SK-N-SH treated with all-trans-retinoic acid at 6 μM for 48 hours (cell line): ENCODE data around the gene STK16.
A peak's percentile ranks its signal among the peaks of the same experiment; 100 is the strongest.

ENCODE experiments used
- ATAC-seq: fragments of 200-7000 bp; cut with Tn5 transposase; 3 replicates; pipeline ENCODE4 v1.9.1; 2020; ENCODE audit warnings: mild to moderate bottlenecking, moderate library complexity
- ARNTL ChIP-seq: fragments of 450-650 bp; formaldehyde crosslinking; IDR thresholded peaks from 2 replicates; pipeline ENCODE4 v1.5.0; 2020; ENCODE audit warnings: low read depth, mild to moderate bottlenecking, moderate library complexity, borderline replicate concordance
- BACH2 ChIP-seq: fragments of 250-450 bp; sonication (Bioruptor Pico); IDR thresholded peaks from 2 replicates; pipeline ENCODE4 v1.9.0; 2021; ENCODE audit warnings: mild to moderate bottlenecking, borderline replicate concordance
- CREB5 ChIP-seq: fragments of 250-450 bp; sonication (Bioruptor Pico); IDR thresholded peaks from 2 replicates; pipeline ENCODE4 v1.5.1; 2020; ENCODE audit warnings: low read depth, mild to moderate bottlenecking, moderate library complexity
- CSDC2 ChIP-seq: fragments of 250-450 bp; sonication (Bioruptor Pico); IDR thresholded peaks from 2 replicates; pipeline ENCODE4 v1.5.0; 2020; ENCODE audit warnings: mild to moderate bottlenecking, moderate library complexity
- CSRNP3 ChIP-seq: fragments of 250-450 bp; sonication (Bioruptor Pico); IDR thresholded peaks from 2 replicates; pipeline ENCODE4 v1.5.1; 2021; ENCODE audit warnings: mild to moderate bottlenecking, moderate library complexity
- ESRRG ChIP-seq: fragments of 250-450 bp; sonication (Bioruptor Pico); IDR thresholded peaks from 2 replicates; pipeline ENCODE4 v1.6.1; 2021; ENCODE audit warnings: mild to moderate bottlenecking
- GLIS3 ChIP-seq: fragments of 250-450 bp; sonication (Bioruptor Pico); IDR thresholded peaks from 2 replicates; pipeline ENCODE4 v1.5.0; 2020; ENCODE audit warnings: mild to moderate bottlenecking, moderate library complexity
- OSR1 ChIP-seq: fragments of 250-450 bp; sonication (Bioruptor Pico); IDR thresholded peaks from 2 replicates; pipeline ENCODE4 v1.8.0; 2022; ENCODE audit warnings: moderate library complexity, mild to moderate bottlenecking, inconsistent platforms
- PATZ1 ChIP-seq: fragments of 250-450 bp; sonication (Bioruptor Pico); IDR thresholded peaks from 2 replicates; pipeline ENCODE4 v1.8.0; 2020; ENCODE audit warnings: mild to moderate bottlenecking, moderate library complexity, borderline replicate concordance
- POU6F1 ChIP-seq: fragments of 250-450 bp; sonication (Bioruptor Pico); IDR thresholded peaks from 2 replicates; pipeline ENCODE4 v1.8.0; 2021; ENCODE audit warnings: low read depth, mild to moderate bottlenecking, moderate library complexity, borderline replicate concordance
- PPARA ChIP-seq: fragments of 250-450 bp; sonication (Bioruptor Pico); IDR thresholded peaks from 2 replicates; pipeline ENCODE4 v1.5.0; 2020; ENCODE audit warnings: mild to moderate bottlenecking, borderline replicate concordance
- SNAI2 ChIP-seq: fragments of 250-450 bp; sonication (Bioruptor Pico); IDR thresholded peaks from 2 replicates; pipeline ENCODE4 v1.5.0; 2020; ENCODE audit warnings: mild to moderate bottlenecking, moderate library complexity
- TCF4 ChIP-seq: fragments of 250-450 bp; sonication (Bioruptor Pico); IDR thresholded peaks from 2 replicates; pipeline ENCODE4 v1.8.0; 2021; ENCODE audit warnings: mild to moderate bottlenecking, moderate library complexity, borderline replicate concordance
- TOX ChIP-seq: fragments of 250-450 bp; sonication (Bioruptor Pico); IDR thresholded peaks from 2 replicates; pipeline ENCODE4 v1.8.0; 2021; ENCODE audit warnings: mild to moderate bottlenecking, moderate library complexity, borderline replicate concordance
- TSHZ2 ChIP-seq: fragments of 250-450 bp; sonication (Bioruptor Pico); IDR thresholded peaks from 2 replicates; pipeline ENCODE4 v1.5.0; 2020; ENCODE audit warnings: mild to moderate bottlenecking, moderate library complexity
- ZC3H10 ChIP-seq: fragments of 250-450 bp; sonication (Bioruptor Pico); IDR thresholded peaks from 2 replicates; pipeline ENCODE4 v1.5.1; 2021; ENCODE audit warnings: mild to moderate bottlenecking, moderate library complexity
- ZFP3 ChIP-seq: fragments of 250-450 bp; sonication (Bioruptor Pico); IDR thresholded peaks from 2 replicates; pipeline ENCODE4 v1.5.0; 2020; ENCODE audit warnings: mild to moderate bottlenecking, moderate library complexity
- ZFP30 ChIP-seq: fragments of 450-650 bp; formaldehyde crosslinking; IDR thresholded peaks from 2 replicates; pipeline ENCODE4 v1.5.0; 2022; ENCODE audit warnings: mild to moderate bottlenecking, moderate library complexity
- ZNF565 ChIP-seq: fragments of 450-650 bp; formaldehyde crosslinking; conservative IDR thresholded peaks from 2 replicates; pipeline ENCODE4 v1.5.0; 2020; ENCODE audit warnings: low read depth, mild to moderate bottlenecking, moderate library complexity
- ZNF70 ChIP-seq: fragments of 450-650 bp; formaldehyde crosslinking; IDR thresholded peaks from 2 replicates; pipeline ENCODE4 v1.5.0; 2020; ENCODE audit warnings: mild to moderate bottlenecking, moderate library complexity

Gene STK16

GRCh38 chr2:219287580-219288265, 42.4 kb downstream of the STK16 start:
- TF ChIP-seq TSHZ2 (CRISPR knock-in tag) (no peak), PPARA (no peak), CREB5 (CRISPR knock-in tag) (no peak), GLIS3 (CRISPR knock-in tag) (no peak), TCF4 (CRISPR knock-in tag) (no peak), ZFP3 (CRISPR knock-in tag) (no peak), ZNF565 (CRISPR knock-in tag) (no peak), ZC3H10 (CRISPR knock-in tag) (no peak), PATZ1 (CRISPR knock-in tag) (no peak)
- TF ChIP-seq, all 23 proteins: peak for 0
- no peak for ATAC-seq

GRCh38 chr2:219289195-219289536, 43.9 kb downstream of the STK16 start:
- TF ChIP-seq CSRNP3 (CRISPR knock-in tag) (no peak), ZFP3 (CRISPR knock-in tag) (peak; percentile 84; the same call in 1 of the 2 replicates)
- TF ChIP-seq, all 23 proteins: peak for 1
- ATAC-seq, result no peak

GRCh38 chr2:219289537-219290361, 44.5 kb downstream of the STK16 start:
- no peak; the same call in 1 of the 2 replicates for TF ChIP-seq ZFP3 (CRISPR knock-in tag)
- TF ChIP-seq GLIS3 (CRISPR knock-in tag), result no peak
- no peak for TF ChIP-seq PPARA
- no peak for TF ChIP-seq ARNTL (CRISPR knock-in tag)
- TF ChIP-seq POU6F1 (CRISPR knock-in tag), result no peak
- TF ChIP-seq, all 23 proteins: peak for 0
- ATAC-seq, result peak; percentile 79

- no peak for ATAC-seq
- no peak for TF ChIP-seq BACH2 (CRISPR knock-in tag)
- TF ChIP-seq SNAI2 (CRISPR knock-in tag), result no peak
- no peak for TF ChIP-seq PPARA
- TF ChIP-seq PATZ1 (CRISPR knock-in tag), result no peak
- TF ChIP-seq ZNF70 (CRISPR knock-in tag), result no peak
- no peak for TF ChIP-seq CREB5 (CRISPR knock-in tag)
- no peak for TF ChIP-seq ARNTL (CRISPR knock-in tag)
- no peak for TF ChIP-seq ESRRG (CRISPR knock-in tag)
- no peak for TF ChIP-seq CSDC2
- TF ChIP-seq TOX (CRISPR knock-in tag), result no peak
- no peak for TF ChIP-seq ZFP30 (CRISPR knock-in tag)
- TF ChIP-seq OSR1 (CRISPR knock-in tag), result no peak
These were observed 45.3 kb downstream of the STK16 start for GRCh38 chr2:219290381-219291171.
